Heart left ventricle (tissue), 16 donors: ENCODE data around the gene IL24. TPM values are rescaled to one million over a fixed set of nuclear protein-coding genes. Genes with fewer than 3 reads are reported as not detected.

Experiments used
- ATAC-seq, 4 donors: fragments of 200-7000 bp; cut with Tn5 transposase; one replicate each; pipeline ENCODE4 v1.9.1; 2020 to 2022; ENCODE audit warnings: moderate library complexity in 4 of 4, mild to moderate bottlenecking in 3 of 4, moderate number of reproducible peaks in 1 of 4
- DNase-seq, 5 donors: peaks; one replicate each; pipeline ENCODE4 v3.0.0-alpha.2; 2020
- H3K27ac ChIP-seq, 12 donors: fragments of 200-600 bp; sonication (generic) in 4 of 12; one replicate each; pipeline versions ENCODE4 v1.5.0 to v1.8.0; 2016 to 2022; ENCODE audit warnings: mild to moderate bottlenecking in 2 of 12
- H3K27me3 ChIP-seq, 9 donors: fragments of 200-600 bp; sonication (generic) in 2 of 9; one replicate each; pipeline versions ENCODE4 v1.5.1 to v1.8.0; 2016 to 2022; ENCODE audit warnings: mild to moderate bottlenecking in 3 of 9
- H3K36me3 ChIP-seq, 9 donors: fragments of 200-600 bp; sonication (generic) in 2 of 9; one replicate each; pipeline versions ENCODE4 v1.5.0 to v1.8.0; 2018 to 2022; ENCODE audit warnings: mild to moderate bottlenecking in 2 of 9
- H3K4me1 ChIP-seq, 12 donors: fragments of 200-600 bp; sonication (generic) in 4 of 12; one replicate each; pipeline versions ENCODE4 v1.5.0 to v1.8.0; 2016 to 2022; ENCODE audit warnings: mild to moderate bottlenecking in 3 of 12
- H3K4me3 ChIP-seq, 12 donors: fragments of 200-600 bp; sonication (generic) in 4 of 12; one replicate each; pipeline versions ENCODE4 v1.5.0 to v1.8.0; 2017 to 2022; ENCODE audit warnings: mild to moderate bottlenecking in 9 of 12, moderate library complexity in 4 of 12
- H3K9me3 ChIP-seq, 12 donors: fragments of 200-600 bp; sonication (generic) in 4 of 12; one replicate each; pipeline versions ENCODE4 v1.5.0 to v1.8.0; 2016 to 2022; ENCODE audit warnings: mild to moderate bottlenecking in 1 of 12
- CTCF ChIP-seq, 12 donors: fragments of 200-600 bp; sonication (generic) in 4 of 12; IDR thresholded peaks; one replicate each; pipeline versions ENCODE4 v1.5.0 to v1.8.0; 2018 to 2022; ENCODE audit warnings: antibody characterized with exemption in 12 of 12, mild to moderate bottlenecking in 5 of 12
- POLR2A ChIP-seq, 2 donors: fragments of 450-650 bp; IDR thresholded peaks; one replicate each; pipeline ENCODE4 v1.6.1; 2017; ENCODE audit warnings: antibody characterized with exemption in 2 of 2, mild to moderate bottlenecking in 2 of 2, moderate library complexity in 2 of 2
- WGBS, 4 donors: extraction: QIAGEN DNeasy Blood & Tissue Kit in 2 of 4; methylation state at CpG; one replicate each; pipeline versions ENCODE4 v1.1.5 to v1.1.7; 2013 to 2018; 5-methylcytosine and 5-hydroxymethylcytosine counted together
- intact Hi-C, 10 donors: fragments of 100-400 bp; cut with DNase I; formaldehyde crosslinking; loops; one replicate each; pipeline versions ENCODE4 v1.11.1 to v1.14.2; 2022
- polyA plus RNA-seq, 2 donors: library from polyadenylated mRNA; stranded (reverse); fragments of 200-250 nt; gene quantifications; one replicate each; pipeline ENCODE4 v1.2.3, GENCODE V29; 2013
- total RNA-seq, 9 donors: library from RNA; depleted of rRNA in 2 of 9; stranded (reverse); fragments of >200 nt in 2 of 9; fragmentation: NEBNext Ultra II Directional in 3 of 9; extraction: Animal tissue kit (Norgen Biotek cat#: 25700) in 3 of 9; gene quantifications; one replicate each; pipeline versions ENCODE4 v1.1.0 to v1.2.4, GENCODE V29; 2016 to 2023
- donor health status: ischemic (EF 13 %, LVEDD 7.1; RV severe dilation, severe dysfunction).
- donor health status: healthy with polysubstance abuse.
- donor health status: DM: no; HTN: yes; CAD: no.
- donor health status: DM: no; HTN: no; CAD: no.
- donor health status: ischemic (EF 25% LVEDD 6.9; RV normal size, moderate dysfunction).
- donor health status: ischemic (EF 25% LVEDD 5.7; RV mildly dilated, moderate dysfunction).
- donor health status: healthy.
- donor health status: DM: yes; HTN: yes; CAD: no.
- donor health status: ischemic (EF 35%, LVEDD 5.7; RV mildly dilated, moderate dysfunction).
- donor health status: nonischemic (EF 11% LVEDD 7.7; RV severe dilation, severe dysfunction).
- donor health status: DM: yes; HTN: yes; CAD: no.
- donor health status: PGD.
- donor health status: ischemic (EF 29% LVEDD 5.4; RV normal size, mild dysfunction).
- donor health status: nonischemic (EF 23%, LVEDD 6.1; RV moderate dilation, normal function).

Gene IL24
- total and polyA plus RNA-seq, 11 donors = 1.6 TPM; not detected in 10

GRCh38 chr1:206896261-206896660 lies 982 bp upstream of the IL24 start:
- Histone ChIP-seq H3K4me1 (peaks cover 0 to 1% (median 0%) of the 10 kb centered on the region in 12 donors), H3K4me3 (no peak overlapping the region), H3K27me3 (peaks cover 0 to 13% (median 0%) of the 10 kb centered on the region in 9 donors), H3K36me3 (no peaks in the 10 kb centered on the region), H3K27ac (peak overlapping the region in 1 of 12 donors; percentile 9), H3K9me3 (no peaks in the 10 kb centered on the region)
- TF ChIP-seq POLR2A (IDR thresholded peaks at IDR 0.05) (no peak), CTCF (IDR thresholded peaks at IDR 0.05) (no peak)
- WGBS, 4 donors = 77 to 87% (median 81%) methylated on average over 3 of the region's 3 CpGs
- ATAC-seq = no peak
- no peak for DNase-seq
- intact Hi-C loops = no loop called here

- Histone ChIP-seq H3K36me3 (no peaks in the 10 kb centered on the region), H3K4me3 (no peak overlapping the region), H3K27ac (no peak overlapping the region), H3K4me1 (peaks cover 0 to under 1% (median 0%) of the 10 kb centered on the region in 12 donors), H3K27me3 (peaks cover 0 to 5% (median 0%) of the 10 kb centered on the region in 9 donors), H3K9me3 (no peaks in the 10 kb centered on the region)
- intact Hi-C loops = no loop called here
- WGBS, 4 donors = 83 to 89% (median 88%) methylated on average over 11 of the region's 11 CpGs
- TF ChIP-seq POLR2A (IDR thresholded peaks at IDR 0.05) (no peak), CTCF (IDR thresholded peaks at IDR 0.05) (no peak)
- ATAC-seq (no peak), DNase-seq (no peak)
Measured at GRCh38 chr1:206898089-206898914, 1.1 kb downstream of the IL24 start.

- no peak for DNase-seq
- H3K27ac ChIP-seq = no peak overlapping the region
- H3K4me1 ChIP-seq = peaks cover 0 to 7% (median 0%) of the 10 kb centered on the region in 12 donors
- peaks cover 0 to 5% (median 0%) of the 10 kb centered on the region in 9 donors for H3K27me3 ChIP-seq
- no peaks in the 10 kb centered on the region for H3K9me3 ChIP-seq
- H3K4me3 ChIP-seq = no peak overlapping the region
- ATAC-seq = no peak
- intact Hi-C loops = no loop called here
- H3K36me3 ChIP-seq = no peaks in the 10 kb centered on the region
- TF ChIP-seq CTCF (IDR thresholded peaks at IDR 0.05) (no peak), POLR2A (IDR thresholded peaks at IDR 0.05) (no peak)
- 86 to 94% (median 89%) methylated on average over 13 of the region's 13 CpGs for WGBS, 4 donors
Measured at GRCh38 chr1:206898915-206899431, 1.7 kb downstream of the IL24 start.

- H3K4me1 ChIP-seq = peaks cover 0 to 12% (median 0%) of the 10 kb centered on the region in 12 donors
- H3K27me3 ChIP-seq = peaks cover 0 to 5% (median 0%) of the 10 kb centered on the region in 9 donors
- H3K27ac ChIP-seq = no peak overlapping the region
- H3K4me3 ChIP-seq = no peak overlapping the region
- WGBS, 4 donors = 59 to 86% (median 70%) methylated on average over 5 of the region's 5 CpGs
- TF ChIP-seq POLR2A (IDR thresholded peaks at IDR 0.05) (no peak), CTCF (IDR thresholded peaks at IDR 0.05) (no peak)
- H3K9me3 ChIP-seq = no peaks in the 10 kb centered on the region
- intact Hi-C loops = loop anchor here in 2 of 10 donors (5.0 to 10.0 kb wide), 3 partner anchors 32 to 405 kb away; partner anchors contain the start of gene IL20 (in 1 of the 2)
- H3K36me3 ChIP-seq = no peaks in the 10 kb centered on the region
- ATAC-seq (no peak), DNase-seq (no peak)
Measured at GRCh38 chr1:206899717-206900116, 2.5 kb downstream of the IL24 start.
